Natural killer cell treated with Interleukin-12 subunit alpha and Interleukin-12 subunit beta and Interleukin-15 and Interleukin-18, amount 100 ng/mL, for 72 hours (primary cell): ENCODE data around the gene ZNF423. TPM values are rescaled to one million over a fixed set of nuclear protein-coding genes. Genes with fewer than 3 reads are reported as not detected.
A peak's percentile ranks its signal among the peaks of the same experiment; 100 is the strongest.

ENCODE experiments used
- ATAC-seq, 2 donors: fragments of 150-1000 bp; cut with Tn5 transposase in 1 of 2; sonication (Bioruptor Pico), chemical (Tn5 transposase) in 1 of 2; 2 replicates each; pipeline ENCODE4 v1.10.0; 2021
- DNase-seq: peaks from one replicate; pipeline ENCODE4 v3.0.0; 2022; ENCODE audit warnings: low spot score
- H3K27ac Mint-ChIP-seq, 2 donors: 1 replicate in 1 of 2; 2 replicates in 1 of 2; pipeline ENCODE4 v1.8.0; 2022; ENCODE audit warnings: mixed read lengths in 2 of 2, mild to moderate bottlenecking in 1 of 2, moderate library complexity in 1 of 2
- H3K27me3 Mint-ChIP-seq, 2 donors: 1 replicate in 1 of 2; 2 replicates in 1 of 2; pipeline ENCODE4 v1.8.0; 2022; ENCODE audit warnings: mixed read lengths in 2 of 2
- H3K36me3 Mint-ChIP-seq: one replicate; pipeline ENCODE4 v1.8.0; 2022; ENCODE audit warnings: mixed read lengths
- H3K4me1 Mint-ChIP-seq, 2 donors: 1 replicate in 1 of 2; 2 replicates in 1 of 2; pipeline ENCODE4 v1.8.0; 2022; ENCODE audit warnings: low read depth in 2 of 2, mixed read lengths in 2 of 2, mild to moderate bottlenecking in 1 of 2
- H3K4me3 Mint-ChIP-seq: one replicate; pipeline ENCODE4 v1.8.0; 2022; ENCODE audit warnings: mixed read lengths
- H3K9me3 Mint-ChIP-seq: 2 replicates; pipeline ENCODE4 v1.8.0; 2022; ENCODE audit warnings: mixed read lengths
- total RNA-seq, 2 donors: library from RNA; stranded (reverse); gene quantifications; one replicate each; pipeline ENCODE4 v1.2.3, GENCODE V29; 2022

Gene ZNF423
- total RNA-seq, 2 donors from 2014 or later, result not detected

- no peak for ATAC-seq
- Mint-ChIP-seq H3K36me3 (no peaks in the 10 kb centered on the region), H3K27me3 (peaks cover 9 to 10% of the 10 kb centered on the region in 2 donors), H3K4me3 (no peak overlapping the region), H3K27ac (no peak overlapping the region), H3K9me3 (no peaks in the 10 kb centered on the region), H3K4me1 (no peaks in the 10 kb centered on the region)
- no peak for DNase-seq
These were observed 265.6 kb downstream of the ZNF423 start for GRCh38 chr16:49590166-49590871.

- ATAC-seq (no peak), DNase-seq (no peak)
- no peaks in the 10 kb centered on the region for H3K9me3 Mint-ChIP-seq
- no peak overlapping the region for H3K4me3 Mint-ChIP-seq
- no peaks in the 10 kb centered on the region for H3K36me3 Mint-ChIP-seq
- H3K27me3 Mint-ChIP-seq, result peaks cover 6 to 10% of the 10 kb centered on the region in 2 donors
- H3K27ac Mint-ChIP-seq, result no peak overlapping the region
- H3K4me1 Mint-ChIP-seq, result no peaks in the 10 kb centered on the region
These were observed 266.3 kb downstream of the ZNF423 start for GRCh38 chr16:49589544-49590031.

- Mint-ChIP-seq H3K4me1 (no peaks in the 10 kb centered on the region), H3K4me3 (no peak overlapping the region), H3K9me3 (no peaks in the 10 kb centered on the region), H3K27me3 (peaks cover 0 to 5% of the 10 kb centered on the region in 2 donors), H3K27ac (no peak overlapping the region), H3K36me3 (no peaks in the 10 kb centered on the region)
- DNase-seq (no peak), ATAC-seq (no peak)
These were observed 267.1 kb downstream of the ZNF423 start for GRCh38 chr16:49588729-49589384.

- no peaks in the 10 kb centered on the region for H3K36me3 Mint-ChIP-seq
- H3K27me3 Mint-ChIP-seq, result peaks cover 0 to 3% of the 10 kb centered on the region in 2 donors
- DNase-seq, result no peak
- no peaks in the 10 kb centered on the region for H3K4me1 Mint-ChIP-seq
- peak in 1 of 2 donors; percentile 21 for ATAC-seq
- no peaks in the 10 kb centered on the region for H3K9me3 Mint-ChIP-seq
- H3K27ac Mint-ChIP-seq, result no peak overlapping the region
- no peak overlapping the region for H3K4me3 Mint-ChIP-seq
These were observed 267.9 kb downstream of the ZNF423 start for GRCh38 chr16:49588026-49588425.

GRCh38 chr16:49587511-49587910 lies 268.4 kb downstream of the ZNF423 start:
- no peaks in the 10 kb centered on the region for H3K4me1 Mint-ChIP-seq
- ATAC-seq, result no peak
- no peak overlapping the region for H3K27ac Mint-ChIP-seq
- H3K4me3 Mint-ChIP-seq, result no peak overlapping the region
- no peaks in the 10 kb centered on the region for H3K9me3 Mint-ChIP-seq
- H3K27me3 Mint-ChIP-seq, result peaks cover 0 to 3% of the 10 kb centered on the region in 2 donors
- no peak for DNase-seq
- H3K36me3 Mint-ChIP-seq, result no peaks in the 10 kb centered on the region

- Mint-ChIP-seq H3K27me3 (peaks cover 0 to 7% of the 10 kb centered on the region in 2 donors), H3K4me1 (no peaks in the 10 kb centered on the region), H3K27ac (no peak overlapping the region), H3K4me3 (no peak overlapping the region), H3K36me3 (no peaks in the 10 kb centered on the region), H3K9me3 (no peaks in the 10 kb centered on the region)
- DNase-seq, result no peak
- peak in 1 of 2 donors; percentile 38 for ATAC-seq
These were observed 269.2 kb downstream of the ZNF423 start for GRCh38 chr16:49586466-49587450.

- no peaks in the 10 kb centered on the region for H3K4me1 Mint-ChIP-seq
These were observed 270.6 kb downstream of the ZNF423 start for GRCh38 chr16:49585143-49585832.

GRCh38 chr16:49583911-49584310 lies 272.0 kb downstream of the ZNF423 start:
- ATAC-seq, result no peak
- Mint-ChIP-seq H3K27ac (no peak overlapping the region), H3K9me3 (no peaks in the 10 kb centered on the region), H3K4me1 (no peaks in the 10 kb centered on the region), H3K36me3 (no peaks in the 10 kb centered on the region), H3K4me3 (no peak overlapping the region), H3K27me3 (peaks cover 0 to 10% of the 10 kb centered on the region in 2 donors)
- DNase-seq, result no peak

More at GRCh38 chr16:49585143-49585832, 270.6 kb downstream of the ZNF423 start:
- H3K9me3 Mint-ChIP-seq, result no peaks in the 10 kb centered on the region
- ATAC-seq, result no peak
- H3K4me3 Mint-ChIP-seq, result no peak overlapping the region
- DNase-seq, result no peak
- no peaks in the 10 kb centered on the region for H3K36me3 Mint-ChIP-seq
- peaks cover 0 to 7% of the 10 kb centered on the region in 2 donors for H3K27me3 Mint-ChIP-seq
- H3K27ac Mint-ChIP-seq, result no peak overlapping the region

- Mint-ChIP-seq H3K9me3 (no peaks in the 10 kb centered on the region), H3K4me1 (no peaks in the 10 kb centered on the region), H3K4me3 (no peak overlapping the region), H3K36me3 (no peaks in the 10 kb centered on the region), H3K27me3 (peaks cover 0 to 7% of the 10 kb centered on the region in 2 donors), H3K27ac (no peak overlapping the region)
- ATAC-seq (no peak), DNase-seq (no peak)
These were observed 274.1 kb downstream of the ZNF423 start for GRCh38 chr16:49581630-49582298.

- no peak overlapping the region for H3K27ac Mint-ChIP-seq
- peaks cover 0 to 7% of the 10 kb centered on the region in 2 donors for H3K27me3 Mint-ChIP-seq
- DNase-seq, result no peak
- H3K4me1 Mint-ChIP-seq, result no peaks in the 10 kb centered on the region
- no peaks in the 10 kb centered on the region for H3K36me3 Mint-ChIP-seq
- no peak overlapping the region for H3K4me3 Mint-ChIP-seq
- H3K9me3 Mint-ChIP-seq, result no peaks in the 10 kb centered on the region
- ATAC-seq, result no peak
These were observed 275.1 kb downstream of the ZNF423 start for GRCh38 chr16:49580751-49581303.

- no peak for ATAC-seq
- H3K4me3 Mint-ChIP-seq, result no peak overlapping the region
- no peaks in the 10 kb centered on the region for H3K9me3 Mint-ChIP-seq
- no peak overlapping the region for H3K27ac Mint-ChIP-seq
- peaks cover 0 to 7% of the 10 kb centered on the region in 2 donors for H3K27me3 Mint-ChIP-seq
- H3K36me3 Mint-ChIP-seq, result no peaks in the 10 kb centered on the region
- DNase-seq, result no peak
- H3K4me1 Mint-ChIP-seq, result peaks cover 0 to 7% of the 10 kb centered on the region in 2 donors
These were observed 277.4 kb downstream of the ZNF423 start for GRCh38 chr16:49578435-49579024.

GRCh38 chr16:49578018-49578417 lies 277.9 kb downstream of the ZNF423 start:
- DNase-seq (no peak), ATAC-seq (no peak)
- no peak overlapping the region for H3K27ac Mint-ChIP-seq
- H3K27me3 Mint-ChIP-seq, result peaks cover 0 to 7% of the 10 kb centered on the region in 2 donors
- H3K9me3 Mint-ChIP-seq, result no peaks in the 10 kb centered on the region
- H3K4me3 Mint-ChIP-seq, result no peak overlapping the region
- peaks cover 0 to 7% of the 10 kb centered on the region in 2 donors for H3K4me1 Mint-ChIP-seq
- no peaks in the 10 kb centered on the region for H3K36me3 Mint-ChIP-seq
